CD4-positive, alpha-beta T cell (primary cell): Measurements from ENCODE around the gene OR56B4. TPM values are rescaled to one million over a fixed set of nuclear protein-coding genes. Genes with fewer than 3 reads are reported as not detected.

Experiments used
- ATAC-seq: fragments of 200-7000 bp; cut with Tn5 transposase; one replicate; pipeline ENCODE4 v1.10.0; 2022; ENCODE audit warnings: mild to moderate bottlenecking; ENCODE audit not compliant: poor library complexity
- CTCF ChIA-PET: fragments of 350-600 bp; sonication (Branson Sonifier 250); formaldehyde crosslinking; loops from one replicate; lab custom pipeline; 2021; ENCODE audit warnings: antibody characterized with exemption, inconsistent platforms; lab: Charles Lee
- POLR2A ChIA-PET: fragments of 350-600 bp; sonication (Branson Sonifier 250); formaldehyde crosslinking; loops from one replicate; lab custom pipeline; 2021; ENCODE audit warnings: antibody characterized with exemption, inconsistent platforms; lab: Charles Lee
- DNase-seq, 14 experiments: peaks; one replicate each; pipeline ENCODE4 v3.0.0-alpha.2; 2013 to 2020; ENCODE audit warnings: mixed read lengths in 2 of 14
- H3K27ac ChIP-seq, 2 donors: one replicate each; pipeline versions ENCODE4 v1.5.1 to v1.7.0; 2013; ENCODE audit warnings: low read length in 2 of 2, low read depth in 1 of 2, mild to moderate bottlenecking in 1 of 2
- H3K27me3 ChIP-seq, 2 experiments: 1 replicate in 1 of 2; 2 replicates in 1 of 2; pipeline versions ENCODE4 v1.6.1 to v1.7.0; 2013; ENCODE audit warnings: low read length in 2 of 2, control low read depth in 1 of 2, mild to moderate bottlenecking in 1 of 2, moderate library complexity in 1 of 2; ENCODE audit not compliant: insufficient read depth in 2 of 2, control insufficient read depth in 1 of 2
- H3K36me3 ChIP-seq: one replicate; pipeline ENCODE4 v1.6.1; 2013; ENCODE audit warnings: low read length, control low read depth; ENCODE audit not compliant: insufficient read depth
- H3K4me1 ChIP-seq: one replicate; pipeline ENCODE4 v1.6.1; 2013; ENCODE audit warnings: low read length, control low read depth; ENCODE audit not compliant: insufficient read depth
- H3K4me3 ChIP-seq: one replicate; pipeline ENCODE4 v1.5.1; 2013; ENCODE audit warnings: mild to moderate bottlenecking, low read length, moderate library complexity
- H3K9me3 ChIP-seq, 2 experiments: 1 replicate in 1 of 2; 2 replicates in 1 of 2; pipeline versions ENCODE4 v1.6.1 to v1.7.0; 2013; ENCODE audit warnings: low read length in 2 of 2, mild to moderate bottlenecking in 2 of 2, control low read depth in 1 of 2, moderate library complexity in 1 of 2; ENCODE audit not compliant: control insufficient read depth in 1 of 2, insufficient read depth in 1 of 2
- H3K27ac Mint-ChIP-seq: one replicate; pipeline ENCODE4 v1.8.0; 2020; ENCODE audit warnings: mixed read lengths
- H3K27me3 Mint-ChIP-seq: one replicate; pipeline ENCODE4 v1.8.0; 2021; ENCODE audit warnings: mixed read lengths
- H3K36me3 Mint-ChIP-seq: one replicate; pipeline ENCODE4 v1.8.0; 2021; ENCODE audit warnings: low read depth, mixed read lengths
- H3K4me1 Mint-ChIP-seq: one replicate; pipeline ENCODE4 v1.8.0; 2021; ENCODE audit warnings: low read depth, mixed read lengths
- H3K4me3 Mint-ChIP-seq: one replicate; pipeline ENCODE4 v1.8.0; 2020; ENCODE audit warnings: mild to moderate bottlenecking, mixed read lengths
- H3K9me3 Mint-ChIP-seq: one replicate; pipeline ENCODE4 v1.8.0; 2020; ENCODE audit warnings: mixed read lengths
- intact Hi-C, 2 experiments: fragments of 100-400 bp; cut with DNase I in 1 of 2; cut with micrococcal nuclease in 1 of 2; formaldehyde crosslinking; loops; one replicate each; pipeline versions ENCODE4 v1.15.1 to v1.9.0; 2023 to 2025; cut with DNase I, micrococcal nuclease
- total RNA-seq, 174 experiments: library from RNA in 2 of 174; stranded (reverse) in 2 of 174; gene quantifications; one replicate each; pipeline ENCODE4 v1.2.3 and lab custom pipeline; 2021 to 2026
- TF ChIP-seq, protein P1 (sequence below): fragments of 200-600 bp; IDR thresholded peaks from one replicate; pipeline ENCODE4 v1.8.0; 2022; ENCODE audit warnings: antibody characterized with exemption, mild to moderate bottlenecking

OR56B4 gene
- total RNA-seq, 2 experiments from 2014 or later = not detected

DNA sequence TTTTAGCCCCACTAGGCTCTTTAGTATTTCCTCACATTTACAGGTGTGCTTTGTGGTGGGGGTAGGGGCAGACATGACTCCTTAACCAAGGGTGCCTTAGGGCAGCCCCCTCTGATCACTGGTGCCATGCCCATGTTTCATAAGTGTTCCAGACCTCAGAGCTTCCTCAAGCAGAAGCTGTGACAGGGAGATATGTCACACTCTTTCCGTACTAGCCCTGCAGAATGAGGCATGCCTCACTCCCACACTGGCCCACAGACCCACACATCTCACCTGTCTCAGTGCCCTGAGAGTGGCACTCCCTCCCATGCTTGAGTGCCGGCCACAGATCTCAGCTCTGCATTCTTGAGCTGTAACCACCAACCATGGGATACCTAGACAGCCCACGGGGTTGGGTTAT is 22.9 kb upstream of the OR56B4 start:
- H3K4me1 ChIP-seq = no peaks in the 10 kb centered on the region
- Mint-ChIP-seq H3K36me3 (no peaks in the 10 kb centered on the region), H3K27me3 (peaks cover 11% of the 10 kb centered on the region), H3K27ac (no peak overlapping the region), H3K9me3 (peaks cover 6% of the 10 kb centered on the region), H3K4me1 (no peaks in the 10 kb centered on the region), H3K4me3 (no peak overlapping the region)
- H3K27ac ChIP-seq = no peak overlapping the region
- ATAC-seq (no peak), DNase-seq (no peak)
- intact Hi-C loops = no loop called here
- TF ChIP-seq, protein P1, sequence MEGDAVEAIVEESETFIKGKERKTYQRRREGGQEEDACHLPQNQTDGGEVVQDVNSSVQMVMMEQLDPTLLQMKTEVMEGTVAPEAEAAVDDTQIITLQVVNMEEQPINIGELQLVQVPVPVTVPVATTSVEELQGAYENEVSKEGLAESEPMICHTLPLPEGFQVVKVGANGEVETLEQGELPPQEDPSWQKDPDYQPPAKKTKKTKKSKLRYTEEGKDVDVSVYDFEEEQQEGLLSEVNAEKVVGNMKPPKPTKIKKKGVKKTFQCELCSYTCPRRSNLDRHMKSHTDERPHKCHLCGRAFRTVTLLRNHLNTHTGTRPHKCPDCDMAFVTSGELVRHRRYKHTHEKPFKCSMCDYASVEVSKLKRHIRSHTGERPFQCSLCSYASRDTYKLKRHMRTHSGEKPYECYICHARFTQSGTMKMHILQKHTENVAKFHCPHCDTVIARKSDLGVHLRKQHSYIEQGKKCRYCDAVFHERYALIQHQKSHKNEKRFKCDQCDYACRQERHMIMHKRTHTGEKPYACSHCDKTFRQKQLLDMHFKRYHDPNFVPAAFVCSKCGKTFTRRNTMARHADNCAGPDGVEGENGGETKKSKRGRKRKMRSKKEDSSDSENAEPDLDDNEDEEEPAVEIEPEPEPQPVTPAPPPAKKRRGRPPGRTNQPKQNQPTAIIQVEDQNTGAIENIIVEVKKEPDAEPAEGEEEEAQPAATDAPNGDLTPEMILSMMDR = no peak
- no peak overlapping the region for H3K4me3 ChIP-seq
- peaks cover 0 to 6% of the 10 kb centered on the region in 2 experiments for H3K27me3 ChIP-seq
- no peaks in the 10 kb centered on the region for H3K36me3 ChIP-seq
- peaks cover 5% of the 10 kb centered on the region in 2 experiments for H3K9me3 ChIP-seq
- ChIA-PET CTCF (no interaction called here), POLR2A (no interaction called here)

DNA sequence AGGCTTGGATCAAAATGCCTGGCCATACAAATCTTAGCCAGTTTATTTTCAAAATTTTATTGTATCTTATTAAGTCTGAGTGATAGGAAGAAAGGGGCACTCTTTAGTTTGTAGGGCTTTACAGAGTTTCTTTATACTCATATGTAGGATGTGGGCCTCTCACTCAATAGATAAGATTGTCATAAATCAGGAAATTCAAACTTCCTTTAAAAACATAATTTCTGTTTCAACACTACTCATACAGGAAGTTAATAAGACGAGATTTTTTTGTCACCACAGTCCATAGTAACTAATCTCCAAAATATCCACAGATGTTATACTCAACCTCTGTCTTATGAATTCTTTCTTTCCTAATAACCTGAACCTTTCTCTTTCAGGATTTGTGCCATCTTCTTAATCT is 13.3 kb upstream of the OR56B4 start:
- peaks cover 4% of the 10 kb centered on the region for H3K9me3 Mint-ChIP-seq
- Histone ChIP-seq H3K9me3 (no peaks in the 10 kb centered on the region), H3K4me1 (no peaks in the 10 kb centered on the region), H3K36me3 (no peaks in the 10 kb centered on the region), H3K27ac (no peak overlapping the region), H3K4me3 (no peak overlapping the region), H3K27me3 (no peaks in the 10 kb centered on the region)
- CTCF ChIA-PET = no interaction called here
- H3K27ac Mint-ChIP-seq = no peak overlapping the region
- H3K4me3 Mint-ChIP-seq = no peak overlapping the region
- POLR2A ChIA-PET = no interaction called here
- ATAC-seq (no peak), DNase-seq (peak in 1 of 14 experiments; percentile 2)
- peaks cover 7% of the 10 kb centered on the region for H3K4me1 Mint-ChIP-seq
- peaks cover 26% of the 10 kb centered on the region for H3K27me3 Mint-ChIP-seq
- TF ChIP-seq, protein P1 = no peak
- intact Hi-C loops = no loop called here
- no peaks in the 10 kb centered on the region for H3K36me3 Mint-ChIP-seq

DNA sequence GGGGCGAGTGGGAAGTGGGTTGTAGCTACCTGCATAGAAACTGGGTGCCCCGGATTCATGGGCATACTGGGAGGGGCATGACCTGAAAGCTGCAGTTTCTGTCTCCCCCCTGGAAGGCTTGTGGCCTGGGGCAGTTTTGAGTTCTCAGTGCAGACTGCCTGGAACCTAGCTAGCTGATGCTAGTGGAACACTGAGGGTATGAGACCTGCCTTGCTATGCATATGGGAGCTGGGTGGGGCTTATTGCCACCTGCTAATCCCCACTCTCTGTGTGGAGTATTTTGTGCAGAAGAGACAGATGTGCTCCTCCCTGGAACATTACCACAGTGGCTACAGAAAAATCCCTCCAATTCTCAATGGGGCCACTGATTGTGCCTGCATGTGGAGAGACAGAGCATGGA is 11.7 kb upstream of the OR56B4 start:
- ChIA-PET CTCF (no interaction called here), POLR2A (no interaction called here)
- H3K9me3 ChIP-seq = no peaks in the 10 kb centered on the region
- intact Hi-C loops = no loop called here
- no peaks in the 10 kb centered on the region for H3K27me3 ChIP-seq
- no peak for ATAC-seq
- Mint-ChIP-seq H3K9me3 (peaks cover 4% of the 10 kb centered on the region), H3K36me3 (no peaks in the 10 kb centered on the region), H3K4me3 (no peak overlapping the region), H3K4me1 (peaks cover 7% of the 10 kb centered on the region), H3K27ac (no peak overlapping the region), H3K27me3 (peaks cover 26% of the 10 kb centered on the region)
- TF ChIP-seq, protein P1 = no peak
- DNase-seq = no peak
- H3K27ac ChIP-seq = no peak overlapping the region
- no peaks in the 10 kb centered on the region for H3K36me3 ChIP-seq
- H3K4me1 ChIP-seq = no peaks in the 10 kb centered on the region
- no peak overlapping the region for H3K4me3 ChIP-seq
